ENCODE results near the gene MCF2L. TPM values are rescaled to one million over a fixed set of nuclear protein-coding genes. Genes with fewer than 3 reads are reported as not detected.
A peak's percentile ranks its signal among the peaks of the same experiment; 100 is the strongest.

The MCF2L gene, protein sequence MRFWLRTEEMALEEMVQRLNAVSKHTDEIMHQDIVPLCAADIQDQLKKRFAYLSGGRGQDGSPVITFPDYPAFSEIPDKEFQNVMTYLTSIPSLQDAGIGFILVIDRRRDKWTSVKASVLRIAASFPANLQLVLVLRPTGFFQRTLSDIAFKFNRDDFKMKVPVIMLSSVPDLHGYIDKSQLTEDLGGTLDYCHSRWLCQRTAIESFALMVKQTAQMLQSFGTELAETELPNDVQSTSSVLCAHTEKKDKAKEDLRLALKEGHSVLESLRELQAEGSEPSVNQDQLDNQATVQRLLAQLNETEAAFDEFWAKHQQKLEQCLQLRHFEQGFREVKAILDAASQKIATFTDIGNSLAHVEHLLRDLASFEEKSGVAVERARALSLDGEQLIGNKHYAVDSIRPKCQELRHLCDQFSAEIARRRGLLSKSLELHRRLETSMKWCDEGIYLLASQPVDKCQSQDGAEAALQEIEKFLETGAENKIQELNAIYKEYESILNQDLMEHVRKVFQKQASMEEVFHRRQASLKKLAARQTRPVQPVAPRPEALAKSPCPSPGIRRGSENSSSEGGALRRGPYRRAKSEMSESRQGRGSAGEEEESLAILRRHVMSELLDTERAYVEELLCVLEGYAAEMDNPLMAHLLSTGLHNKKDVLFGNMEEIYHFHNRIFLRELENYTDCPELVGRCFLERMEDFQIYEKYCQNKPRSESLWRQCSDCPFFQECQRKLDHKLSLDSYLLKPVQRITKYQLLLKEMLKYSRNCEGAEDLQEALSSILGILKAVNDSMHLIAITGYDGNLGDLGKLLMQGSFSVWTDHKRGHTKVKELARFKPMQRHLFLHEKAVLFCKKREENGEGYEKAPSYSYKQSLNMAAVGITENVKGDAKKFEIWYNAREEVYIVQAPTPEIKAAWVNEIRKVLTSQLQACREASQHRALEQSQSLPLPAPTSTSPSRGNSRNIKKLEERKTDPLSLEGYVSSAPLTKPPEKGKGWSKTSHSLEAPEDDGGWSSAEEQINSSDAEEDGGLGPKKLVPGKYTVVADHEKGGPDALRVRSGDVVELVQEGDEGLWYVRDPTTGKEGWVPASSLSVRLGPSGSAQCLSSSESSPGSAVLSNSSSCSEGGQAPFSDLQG
- total RNA-seq (2021) (7.0 and 9.5 TPM in 2 replicates), Bru-seq, nascent RNA (percentile 23 among the genes with signal in this experiment), BruChase-seq, experiment 1, labeled RNA remaining after a 2-hour chase (percentile 24 among the genes with signal in this experiment), BruChase-seq, experiment 2, labeled RNA remaining after a 6-hour chase (percentile 27 among the genes with signal in this experiment)
- long read RNA-seq, partial matches to known transcripts = 4 of 7 reads
- long read RNA-seq, other reads (novel, unspliced or antisense) = 2 of 7 reads

- H3K4me1 ChIP-seq (ENCODE audit: insufficient read depth, low read length, poor library complexity, severe bottlenecking) = peaks cover 5% of the 10 kb centered on the region
- ChIA-PET CTCF (no interaction called here), POLR2A (ENCODE audit: low non-redundant PET) (no interaction called here)
- TF ChIP-seq EZH2 (IDR thresholded peaks at IDR 0.05; ENCODE audit: borderline replicate concordance, low read depth, low read length, poor library complexity, severe bottlenecking) = peak; percentile 32
- TF ChIP-seq, protein P1, sequence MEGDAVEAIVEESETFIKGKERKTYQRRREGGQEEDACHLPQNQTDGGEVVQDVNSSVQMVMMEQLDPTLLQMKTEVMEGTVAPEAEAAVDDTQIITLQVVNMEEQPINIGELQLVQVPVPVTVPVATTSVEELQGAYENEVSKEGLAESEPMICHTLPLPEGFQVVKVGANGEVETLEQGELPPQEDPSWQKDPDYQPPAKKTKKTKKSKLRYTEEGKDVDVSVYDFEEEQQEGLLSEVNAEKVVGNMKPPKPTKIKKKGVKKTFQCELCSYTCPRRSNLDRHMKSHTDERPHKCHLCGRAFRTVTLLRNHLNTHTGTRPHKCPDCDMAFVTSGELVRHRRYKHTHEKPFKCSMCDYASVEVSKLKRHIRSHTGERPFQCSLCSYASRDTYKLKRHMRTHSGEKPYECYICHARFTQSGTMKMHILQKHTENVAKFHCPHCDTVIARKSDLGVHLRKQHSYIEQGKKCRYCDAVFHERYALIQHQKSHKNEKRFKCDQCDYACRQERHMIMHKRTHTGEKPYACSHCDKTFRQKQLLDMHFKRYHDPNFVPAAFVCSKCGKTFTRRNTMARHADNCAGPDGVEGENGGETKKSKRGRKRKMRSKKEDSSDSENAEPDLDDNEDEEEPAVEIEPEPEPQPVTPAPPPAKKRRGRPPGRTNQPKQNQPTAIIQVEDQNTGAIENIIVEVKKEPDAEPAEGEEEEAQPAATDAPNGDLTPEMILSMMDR (conservative IDR thresholded peaks at IDR 0.05; ENCODE audit: low read depth, low read length) = peak; percentile 22; the same call in 1 of the 2 replicates
- H3K27ac ChIP-seq (ENCODE audit: low read depth, low read length, poor library complexity, severe bottlenecking) = no peak within 1 kb of the TSS
- peak; percentile 41 for DNase-seq (ENCODE audit: low spot score)
- intact Hi-C loops (cut with micrococcal nuclease; ENCODE audit: unreplicated experiment) = no loop called here
- no peaks in the 10 kb centered on the region for H3K36me3 ChIP-seq (ENCODE audit: insufficient read depth, low read length, poor library complexity, severe bottlenecking)
- BruUV-seq (replicated peaks) = no TSS peak
- H3K9me3 ChIP-seq (ENCODE audit: low read depth, low read length, poor library complexity, severe bottlenecking) = no peaks in the 10 kb centered on the region
- peak within 1 kb of the TSS; percentile 45 for H3K4me3 ChIP-seq (ENCODE audit: low read depth, low read length, poor library complexity, severe bottlenecking)
- H3K27me3 ChIP-seq (replicated peaks; ENCODE audit: insufficient read depth, low read depth, low read length, poor library complexity) = peaks cover 66% of the 10 kb centered on the region
Observed at GRCh38 chr13:112968910-112969691, at the start of gene MCF2L. Gene MCF2L, plus strand, starts transcription at chr13:112969214. Its CDS starts 166 bp downstream, at chr13:112969380.

DNA sequence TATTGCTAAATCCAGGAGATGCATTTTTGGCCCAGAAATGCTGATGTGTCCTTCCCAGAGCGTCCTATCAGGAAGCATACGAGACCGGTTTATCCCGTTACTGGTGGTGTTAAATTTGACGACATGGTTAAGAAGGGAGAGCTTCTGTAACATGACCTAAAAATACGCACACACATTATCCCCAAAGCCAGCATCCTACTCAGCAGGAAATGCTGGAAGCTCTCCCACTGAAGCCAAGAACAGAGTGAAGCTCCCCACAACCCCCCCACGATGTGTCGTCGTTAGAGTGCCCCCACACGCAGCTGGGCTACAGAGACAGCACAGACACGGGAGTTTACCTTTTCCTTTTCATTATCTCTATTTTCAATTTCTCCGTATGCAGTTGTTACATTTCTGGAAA lies 45.1 kb upstream of the MCF2L start:
- no TSS peak for BruUV-seq (replicated peaks)
- Histone ChIP-seq H3K4me1 (ENCODE audit: insufficient read depth, low read length, poor library complexity, severe bottlenecking) (no peaks in the 10 kb centered on the region), H3K9me3 (ENCODE audit: low read depth, low read length, poor library complexity, severe bottlenecking) (no peaks in the 10 kb centered on the region), H3K36me3 (ENCODE audit: insufficient read depth, low read length, poor library complexity, severe bottlenecking) (no peaks in the 10 kb centered on the region), H3K27ac (ENCODE audit: low read depth, low read length, poor library complexity, severe bottlenecking) (no peak overlapping the region), H3K27me3 (replicated peaks; ENCODE audit: insufficient read depth, low read depth, low read length, poor library complexity) (peaks cover 23% of the 10 kb centered on the region), H3K4me3 (ENCODE audit: low read depth, low read length, poor library complexity, severe bottlenecking) (no peak overlapping the region)
- intact Hi-C loops (cut with micrococcal nuclease; ENCODE audit: unreplicated experiment) = no loop called here
- TF ChIP-seq, protein P1 (conservative IDR thresholded peaks at IDR 0.05; ENCODE audit: low read depth, low read length) = no peak
- TF ChIP-seq EZH2 (IDR thresholded peaks at IDR 0.05; ENCODE audit: borderline replicate concordance, low read depth, low read length, poor library complexity, severe bottlenecking) = no peak
- ChIA-PET POLR2A (ENCODE audit: low non-redundant PET) (no interaction called here), CTCF (no interaction called here)
- no peak for DNase-seq (ENCODE audit: low spot score)
